OCI-LY7 (cell line): ENCODE data around the gene TNP2.

Experiments
- CTCF ChIP-seq: fragments of 200-600 bp; sonication (generic); conservative IDR thresholded peaks from 2 replicates; pipeline ENCODE4 v1.5.1; 2014; ENCODE audit warnings: mild to moderate bottlenecking, antibody characterized with exemption, low read length, moderate library complexity, mixed read lengths
- EZH2phosphoT487 ChIP-seq: fragments of 200-600 bp; sonication (generic); IDR thresholded peaks from 2 replicates; pipeline ENCODE4 v1.6.1; 2018; ENCODE audit warnings: low read depth, borderline replicate concordance, mild to moderate bottlenecking, mixed run types, antibody characterized with exemption, low read length, moderate library complexity, mixed read lengths

- TF ChIP-seq CTCF: no peak
- no peak for TF ChIP-seq EZH2phosphoT487
Measured at GRCh38 chr16:11265124-11265523, 4.0 kb downstream of the TNP2 start.
